ENCODE data around the gene ATP9A.

Gene ATP9A

GRCh38 chr20:51720854-51721253 is 47.3 kb downstream of the ATP9A start:
- DNase-seq: no peak

DNA sequence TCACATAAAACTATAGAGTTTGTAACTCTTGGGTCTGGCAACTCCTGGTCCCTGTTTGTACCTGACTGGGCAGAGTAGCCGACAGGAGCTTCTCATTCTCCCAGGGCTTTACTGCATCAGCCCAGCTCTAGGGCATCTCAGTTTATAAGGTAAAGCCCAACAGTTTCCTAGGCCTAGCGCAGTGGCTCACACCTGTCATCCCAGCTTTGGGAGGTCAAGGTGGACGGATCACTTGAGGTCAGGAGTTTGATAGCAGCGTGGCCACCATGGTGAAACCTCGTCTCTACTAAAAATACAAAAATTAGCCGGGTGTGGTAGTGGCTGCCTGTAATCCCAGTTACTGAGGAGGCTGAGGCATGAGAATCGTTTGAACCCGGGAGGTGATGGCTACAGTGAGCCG is 47.8 kb downstream of the ATP9A start:
- no peak for DNase-seq

DNA sequence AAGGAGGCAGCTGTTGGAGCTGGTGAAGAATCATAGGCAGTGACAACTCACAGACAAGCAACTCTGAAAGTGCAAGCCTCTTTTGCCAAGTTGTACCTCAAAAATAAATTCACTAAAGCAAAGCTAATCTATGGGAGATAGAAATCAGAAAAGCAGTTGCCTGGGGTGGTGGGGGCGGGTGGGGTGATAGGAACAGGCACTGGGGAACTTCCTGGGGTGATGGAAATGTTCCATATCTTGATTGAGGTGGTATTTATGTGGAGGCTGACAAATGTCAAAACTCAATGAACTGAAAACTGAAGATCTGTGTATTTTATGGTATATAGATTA is 52.4 kb downstream of the ATP9A start:
- DNase-seq: no peak

DNA sequence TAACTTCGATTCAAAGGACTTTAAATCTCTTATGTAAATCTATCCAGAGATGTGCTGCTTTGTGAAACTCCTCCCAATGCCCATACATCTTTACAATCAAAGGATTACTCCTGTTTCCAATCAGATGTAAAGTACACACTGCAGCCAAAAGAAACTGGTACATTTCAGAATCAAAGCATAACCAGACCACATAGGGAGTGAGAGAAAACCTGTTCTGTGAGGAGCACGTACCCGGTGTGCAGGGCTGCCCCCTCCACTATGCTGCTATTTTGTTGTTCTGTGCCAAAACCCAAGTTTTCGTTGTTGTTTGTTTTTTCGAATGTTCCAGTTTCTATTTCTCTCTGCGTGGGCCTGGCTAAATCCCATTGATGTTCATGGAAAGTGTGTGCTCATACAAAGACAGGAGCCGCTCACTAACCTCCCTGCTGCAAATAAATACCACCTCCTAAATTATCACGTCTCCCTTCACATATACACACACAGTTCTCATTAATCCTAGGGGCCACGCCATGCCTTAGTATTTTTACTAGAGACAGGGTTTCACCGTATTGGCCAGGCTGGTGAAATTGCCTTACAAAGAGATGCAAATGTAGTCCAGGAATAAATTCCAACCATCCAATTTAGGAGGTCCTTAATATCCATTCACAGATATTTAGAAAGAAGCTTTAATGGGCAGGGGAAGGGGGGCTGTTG is 52.9 kb downstream of the ATP9A start:
- DNase-seq: no peak

GRCh38 chr20:51713213-51713598 is 55.0 kb downstream of the ATP9A start:
- no peak for DNase-seq

GRCh38 chr20:51712501-51713212 is 55.5 kb downstream of the ATP9A start:
- no peak for DNase-seq

GRCh38 chr20:51711426-51711825 is 56.8 kb downstream of the ATP9A start:
- DNase-seq: no peak

GRCh38 chr20:51710361-51710894 is 57.8 kb downstream of the ATP9A start:
- DNase-seq: no peak

DNA sequence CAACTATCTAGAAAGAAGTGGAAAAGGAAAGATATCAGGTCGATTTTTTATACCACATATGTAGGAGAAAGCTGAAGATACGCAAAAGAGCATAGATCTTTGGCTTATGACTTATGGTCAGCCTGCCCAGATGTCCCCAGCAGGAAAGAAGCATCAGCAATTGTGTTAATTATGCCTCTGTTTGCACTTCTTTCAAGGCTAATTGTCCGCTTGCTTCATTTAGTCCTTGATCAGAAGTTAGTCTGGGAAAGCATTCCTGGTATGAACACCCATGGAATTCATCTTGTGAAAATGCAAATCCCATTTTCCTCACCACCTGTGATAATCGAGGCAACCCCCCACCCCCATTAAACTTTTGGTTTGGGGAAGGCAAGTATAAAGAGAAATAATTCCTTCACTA is 62.8 kb downstream of the ATP9A start:
- DNase-seq: no peak

- DNase-seq: no peak
Observed at GRCh38 chr20:51703400-51704287, 64.5 kb downstream of the ATP9A start.

DNA sequence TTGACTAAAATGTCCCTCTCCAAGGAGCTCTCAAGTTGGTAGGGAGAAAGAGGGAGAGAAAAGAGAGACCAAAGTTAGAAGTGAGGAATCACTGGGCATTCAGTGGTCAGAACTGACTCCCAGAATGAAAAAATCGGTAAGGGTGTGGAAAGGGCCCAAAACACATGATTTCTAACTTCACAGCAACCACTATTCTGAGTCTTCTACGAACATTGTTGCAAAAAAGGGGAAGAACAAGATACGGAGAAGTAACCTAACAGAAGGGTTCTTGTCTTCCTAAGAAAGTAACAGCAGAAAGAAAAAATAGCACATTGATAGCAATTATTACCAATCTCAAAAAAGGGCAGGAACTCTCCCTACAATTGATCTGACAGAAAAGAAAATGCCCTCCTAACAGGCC is 65.6 kb downstream of the ATP9A start:
- no peak for DNase-seq

GRCh38 chr20:51700809-51701285 is 67.3 kb downstream of the ATP9A start:
- DNase-seq: no peak

GRCh38 chr20:51698252-51698651 is 69.9 kb downstream of the ATP9A start:
- no peak for DNase-seq

DNA sequence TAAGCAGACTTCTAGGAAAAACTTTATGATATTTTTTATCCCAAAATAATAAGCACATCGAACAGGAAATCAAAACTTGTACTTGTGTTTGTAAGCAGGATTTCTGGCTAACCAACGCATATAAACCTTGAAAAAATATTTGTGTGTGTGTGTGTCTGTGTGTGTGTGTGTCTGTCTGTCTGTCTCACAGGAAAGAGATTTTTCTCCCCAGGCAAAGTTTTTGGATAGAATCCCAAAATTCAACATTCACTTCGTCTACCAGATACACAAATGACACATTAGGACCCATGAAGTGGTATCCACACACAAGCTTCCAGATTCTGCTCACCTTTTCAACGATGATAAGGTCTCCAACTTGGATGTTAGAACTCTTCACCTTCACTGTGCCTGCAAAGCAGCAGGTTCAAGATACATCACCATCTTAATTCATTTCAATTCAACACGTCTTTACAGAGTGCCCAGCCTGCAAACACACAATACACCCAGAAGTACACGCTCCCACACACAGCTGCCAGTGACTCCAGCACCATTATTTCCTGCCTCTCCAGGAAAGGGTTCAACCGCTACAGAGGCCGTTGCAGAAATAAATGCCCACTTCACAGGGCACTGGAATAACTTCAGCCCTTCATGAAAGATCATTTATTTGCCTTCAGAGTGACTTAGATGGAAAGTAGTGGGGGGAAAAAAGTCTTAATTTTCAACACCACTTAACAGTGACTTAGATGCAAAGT is 70.9 kb downstream of the ATP9A start:
- DNase-seq: no peak

DNA sequence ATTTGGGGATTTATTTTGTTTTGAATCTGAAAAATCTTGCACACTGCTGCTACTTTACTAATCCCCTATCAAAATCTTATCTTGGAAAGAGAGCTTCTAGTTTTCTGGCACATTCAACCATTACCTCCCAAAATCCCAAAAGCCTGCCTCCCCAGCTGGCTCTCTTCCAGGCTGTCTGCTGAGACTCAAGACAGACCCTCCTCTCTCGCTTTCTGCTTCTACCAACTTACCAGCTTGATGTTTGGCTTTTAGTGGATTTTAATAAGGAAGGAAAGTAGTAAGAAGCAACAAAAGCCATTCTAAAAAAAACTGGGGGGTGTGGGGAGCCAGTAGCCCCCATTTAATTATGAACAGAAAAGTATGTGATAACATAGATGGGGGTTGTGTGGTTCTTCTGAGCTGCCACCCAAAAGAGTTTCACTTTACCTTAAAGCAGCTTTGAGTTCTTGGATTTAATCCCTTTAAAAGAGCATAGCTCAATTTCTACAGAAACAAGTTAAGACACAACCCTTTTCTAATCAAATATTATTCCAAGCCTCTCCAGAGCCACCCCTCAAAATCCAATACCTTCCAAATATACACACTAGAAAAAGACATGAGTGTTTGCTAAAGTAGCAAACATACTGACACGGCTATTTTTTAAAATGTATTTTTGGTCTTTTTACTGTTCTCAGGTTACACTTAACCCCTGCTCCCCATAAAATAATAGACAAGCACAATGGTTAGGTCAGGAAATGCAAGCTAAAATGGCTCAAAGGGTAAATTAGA is 71.7 kb downstream of the ATP9A start:
- no peak for DNase-seq

DNA sequence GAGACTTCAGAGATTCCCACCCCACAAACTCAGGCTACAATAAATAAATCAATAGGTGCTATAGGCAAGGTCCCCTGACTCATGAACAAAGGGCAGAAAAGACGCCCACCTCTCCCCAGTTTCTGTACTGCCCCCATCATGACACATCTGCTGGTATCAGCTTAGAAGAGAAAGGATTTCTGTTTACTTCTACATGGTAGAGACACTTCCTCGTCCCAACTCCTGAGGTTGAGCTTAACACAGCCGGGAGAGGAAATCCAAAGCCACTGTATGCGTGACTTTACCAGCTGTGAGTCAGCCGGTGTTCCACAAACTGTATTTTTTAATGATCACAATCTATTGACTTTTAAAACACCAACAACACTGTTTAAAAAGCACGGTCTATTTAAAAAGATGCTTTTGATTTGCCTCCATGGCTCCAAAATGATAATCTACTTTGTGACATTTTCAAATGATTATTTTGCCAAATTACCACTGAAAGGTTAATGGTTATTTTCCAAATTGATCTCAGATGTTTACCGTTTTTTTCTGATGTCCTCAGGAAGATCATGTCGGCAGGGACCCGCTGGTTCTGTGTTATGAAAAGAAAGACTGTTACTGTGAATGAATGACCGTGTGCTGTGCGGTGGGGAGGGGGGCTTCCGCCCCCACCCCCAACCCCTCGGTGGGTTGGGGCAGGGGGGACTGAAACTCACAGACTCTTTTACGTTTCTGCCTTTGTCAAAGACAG is 72.5 kb downstream of the ATP9A start:
- peak; percentile 3 for DNase-seq

DNA sequence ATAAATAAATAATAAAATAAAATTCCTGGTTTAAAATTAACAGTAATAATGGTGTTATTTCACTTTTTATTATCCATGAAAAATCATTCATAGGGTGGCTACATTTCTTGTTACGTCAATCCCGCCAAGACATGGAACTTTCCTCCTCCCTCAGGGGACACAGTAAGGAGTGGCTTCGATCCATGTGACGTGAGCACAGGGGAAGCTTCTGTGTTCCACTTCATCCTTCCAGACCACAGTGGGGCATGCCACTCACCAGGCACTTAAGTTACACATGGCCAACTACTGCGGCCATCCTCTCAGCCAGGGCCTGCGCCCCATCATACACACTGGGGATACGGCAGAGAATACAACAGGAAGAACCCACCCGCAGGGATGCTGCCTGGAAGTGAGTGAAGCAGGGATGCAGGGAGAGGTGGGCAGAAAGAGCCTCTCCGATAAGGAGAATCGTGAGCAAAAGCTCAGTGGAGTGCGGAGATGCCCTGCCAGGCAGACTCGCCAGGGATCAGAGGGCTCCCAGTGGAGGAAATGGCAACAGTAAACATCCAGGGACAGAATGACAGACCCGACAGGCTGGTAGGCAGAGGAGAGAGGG is 75.3 kb downstream of the ATP9A start:
- no peak for DNase-seq

- DNase-seq: no peak
Observed at GRCh38 chr20:51691703-51692102, 76.5 kb downstream of the ATP9A start.

DNA sequence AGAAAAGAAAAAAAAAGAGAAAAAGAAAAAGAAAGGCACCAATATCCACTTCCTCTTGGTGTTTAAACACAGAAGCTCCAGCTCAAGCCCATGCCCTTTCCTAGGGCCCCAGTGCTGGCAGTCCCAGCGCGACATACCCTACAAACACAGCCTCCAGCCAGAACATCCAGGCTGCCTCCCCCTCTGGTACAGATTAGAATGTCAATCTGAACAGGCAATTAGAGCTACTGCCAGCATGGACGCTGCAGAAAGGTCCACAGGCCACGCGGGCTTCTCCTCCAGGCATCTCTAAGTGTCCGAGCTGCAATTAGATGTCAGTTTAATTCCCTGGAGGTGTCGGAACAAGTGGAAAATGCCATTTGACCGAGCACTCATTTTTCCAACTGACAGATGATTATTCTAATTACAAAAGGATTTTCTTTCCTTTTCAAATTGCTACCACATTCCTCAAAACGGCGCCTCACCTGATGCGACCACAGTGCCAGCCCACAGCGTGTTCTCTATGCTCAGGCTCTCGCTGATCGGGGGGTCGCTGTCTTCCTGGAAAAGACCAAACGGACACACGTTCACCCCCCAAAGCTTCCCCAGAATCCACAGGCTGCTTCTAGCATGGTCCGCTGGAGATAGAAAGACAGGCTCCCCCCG is 79.5 kb downstream of the ATP9A start:
- no peak for DNase-seq

DNA sequence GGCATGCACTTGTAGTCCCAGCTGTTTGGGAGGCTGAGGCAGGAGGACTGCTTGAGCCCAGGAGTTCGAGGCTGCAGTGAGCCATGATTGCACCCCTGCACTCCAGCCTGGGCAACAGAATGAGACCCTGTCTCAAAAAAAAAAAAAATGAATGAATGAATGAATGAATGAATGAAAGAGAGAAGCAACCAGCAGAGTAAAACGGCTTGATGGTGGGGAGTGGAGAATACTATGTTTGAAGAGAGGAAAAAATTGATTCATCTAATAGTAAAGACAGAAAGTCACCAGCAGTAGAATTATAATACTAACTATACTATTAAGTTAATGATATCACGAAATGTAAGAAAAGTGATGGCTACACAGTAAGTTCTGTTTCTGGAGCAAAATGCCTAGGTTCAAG is 80.6 kb downstream of the ATP9A start:
- no peak for DNase-seq

Data from stimulated activated CD4-positive, alpha-beta T cell treated with anti-CD3 and anti-CD28 coated beads, Interleukin-12 subunit alpha, Interleukin-12 subunit beta, amount 100 ng/mL, for 4 hours (primary cell).